ENCODE results near the gene PPA2.

Gene PPA2

DNA sequence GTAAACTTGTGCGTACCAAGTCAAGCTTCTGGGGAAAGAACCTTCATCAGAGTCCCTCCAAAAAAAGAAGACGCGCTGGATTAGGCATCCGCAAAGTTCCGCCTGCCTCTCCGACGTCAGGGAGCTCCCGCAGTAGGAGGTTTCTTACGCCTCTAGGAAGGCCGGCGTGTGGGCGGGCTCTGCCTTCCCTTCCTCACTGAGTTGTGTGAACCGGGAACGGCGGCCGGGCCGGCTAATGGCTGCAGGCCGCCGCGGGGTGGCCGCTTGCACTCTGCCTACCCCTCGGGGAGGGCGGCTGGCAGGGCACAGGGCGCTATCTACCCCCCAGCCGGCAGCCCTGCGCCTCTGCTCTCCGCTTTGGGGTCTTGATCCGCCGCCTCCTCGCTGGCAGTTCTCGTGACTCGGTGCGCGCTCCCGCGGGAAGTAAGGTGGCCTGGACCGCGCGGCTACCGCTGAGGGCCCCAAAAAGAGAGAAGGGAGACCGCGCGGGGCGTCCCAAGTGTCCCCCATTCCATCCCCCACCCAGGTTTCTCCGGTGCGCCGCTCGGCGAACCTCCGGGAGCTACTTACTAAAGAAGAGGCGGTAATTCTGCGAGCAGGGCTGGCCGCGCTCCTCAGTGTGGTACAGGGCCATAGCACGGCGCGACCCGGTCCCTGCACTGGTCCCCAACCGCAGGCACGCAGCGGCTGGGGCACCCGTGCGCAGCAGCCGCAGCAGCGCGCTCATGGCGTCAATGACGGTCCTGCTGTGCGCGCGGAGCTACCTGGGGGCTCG, at the start of gene PPA2:
TSS of gene PPA2 (minus strand) at position 739 of the 775 bp plus-strand sequence. CDS start at position 727, 12 bp downstream.
- peaks cover 44% of the 10 kb centered on the region for H3K4me1 Mint-ChIP-seq (ENCODE audit: low read depth)

DNA sequence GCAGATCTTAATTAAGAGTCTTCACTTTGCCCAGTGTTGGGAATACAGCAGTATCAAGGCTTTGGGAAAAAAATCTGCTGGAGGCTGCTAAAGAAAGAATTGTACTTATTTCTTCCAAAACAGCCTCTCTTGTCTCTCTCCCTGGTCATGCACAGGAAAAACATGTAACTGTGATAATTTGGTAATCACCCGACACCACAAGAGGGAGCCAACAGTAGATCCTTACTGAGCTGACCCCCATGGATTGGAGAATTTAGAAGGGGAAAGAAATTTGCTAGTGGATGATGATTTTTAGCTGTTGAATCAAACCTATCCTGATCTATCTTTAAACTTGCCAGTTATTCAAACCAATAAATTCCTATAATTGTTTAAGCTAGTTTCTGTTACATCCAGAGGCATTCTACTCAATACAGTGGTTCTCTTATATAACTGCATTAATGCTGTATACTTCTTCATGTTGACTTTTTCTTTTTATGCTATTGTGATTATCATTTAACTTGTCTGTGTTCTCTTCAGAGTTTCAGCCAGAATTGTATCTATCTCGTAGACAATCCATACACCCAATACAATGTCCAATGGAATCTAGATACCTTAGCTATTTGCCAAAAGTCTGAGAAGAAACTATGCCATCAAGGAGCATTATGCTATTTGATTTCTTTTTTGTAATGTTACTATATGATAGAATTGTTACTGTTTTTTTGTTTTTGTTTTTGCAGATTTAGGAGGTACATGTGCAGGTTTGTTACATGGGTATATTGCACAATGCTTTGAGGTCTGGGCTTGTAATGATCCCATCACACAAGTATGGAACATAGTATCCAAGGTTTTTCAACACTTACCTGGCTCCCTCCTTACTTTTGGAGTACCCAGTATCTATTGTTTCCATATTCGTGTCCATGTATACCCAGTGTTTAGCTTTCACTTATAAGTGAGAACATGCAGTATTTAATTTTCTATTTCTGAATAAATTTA, 47.2 kb upstream of the PPA2 start:
- no peak overlapping the region for H3K27ac Mint-ChIP-seq
- H3K36me3 Mint-ChIP-seq = no peaks in the 10 kb centered on the region
- no peaks in the 10 kb centered on the region for H3K4me1 Mint-ChIP-seq (ENCODE audit: low read depth)
- peaks cover 3% of the 10 kb centered on the region for H3K9me3 Mint-ChIP-seq (ENCODE audit: low read depth)
- peaks cover 7% of the 10 kb centered on the region for H3K27me3 Mint-ChIP-seq
- no peak overlapping the region for H3K4me3 Mint-ChIP-seq

More for the DNA sequence above, at the start of gene PPA2:
- peak within 1 kb of the TSS; percentile 96 for H3K4me3 Mint-ChIP-seq
- H3K9me3 Mint-ChIP-seq (ENCODE audit: low read depth) = no peaks in the 10 kb centered on the region
- H3K36me3 Mint-ChIP-seq = peaks cover 7% of the 10 kb centered on the region
- peak within 1 kb of the TSS; percentile 97 for H3K27ac Mint-ChIP-seq
- no peaks in the 10 kb centered on the region for H3K27me3 Mint-ChIP-seq

DNA sequence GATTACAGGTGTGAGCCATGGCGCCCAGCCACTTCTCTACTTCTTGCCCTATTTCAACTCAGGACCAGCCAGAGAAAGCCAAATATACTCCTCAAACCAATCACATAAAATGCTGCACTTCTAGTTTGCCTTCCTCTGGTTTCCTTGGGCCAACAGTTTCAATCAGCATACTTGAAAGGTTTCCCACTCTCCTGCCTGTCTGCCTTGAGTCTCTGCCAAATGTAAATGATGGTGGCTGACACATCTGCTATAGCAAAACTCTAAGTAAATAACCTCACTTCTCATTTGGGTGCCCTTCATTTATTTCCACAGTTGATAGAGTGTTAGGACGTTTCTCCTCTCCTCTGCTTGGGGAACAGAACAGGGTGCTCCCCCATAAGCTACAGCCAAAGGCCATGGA, 36.4 kb upstream of the PPA2 start:
- Mint-ChIP-seq H3K4me3 (no peak overlapping the region), H3K27me3 (peaks cover 4% of the 10 kb centered on the region), H3K27ac (no peak overlapping the region), H3K36me3 (no peaks in the 10 kb centered on the region), H3K4me1 (ENCODE audit: low read depth) (no peaks in the 10 kb centered on the region), H3K9me3 (ENCODE audit: low read depth) (no peaks in the 10 kb centered on the region)

DNA sequence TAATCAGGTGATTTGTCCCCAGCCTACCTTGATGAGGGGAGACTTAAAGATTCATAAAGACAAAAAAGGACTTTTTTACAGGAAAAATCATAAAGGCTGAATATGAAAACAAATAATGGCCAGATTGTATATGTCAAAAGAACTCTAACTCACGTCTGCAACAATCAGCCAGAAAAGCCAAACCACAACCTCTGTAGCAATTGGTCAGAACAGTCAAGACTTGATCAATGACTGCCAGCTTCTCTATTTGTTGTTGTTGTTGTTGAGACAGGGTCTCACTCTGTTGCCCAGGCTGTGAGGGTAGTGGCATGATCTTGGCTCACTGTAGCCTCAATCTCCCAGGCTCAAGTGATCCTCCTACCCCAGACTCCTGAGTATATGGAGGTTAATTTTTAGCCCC, 35.9 kb upstream of the PPA2 start:
- Mint-ChIP-seq H3K27me3 (peaks cover 4% of the 10 kb centered on the region), H3K4me3 (no peak overlapping the region), H3K36me3 (no peaks in the 10 kb centered on the region), H3K9me3 (ENCODE audit: low read depth) (no peaks in the 10 kb centered on the region), H3K4me1 (ENCODE audit: low read depth) (no peaks in the 10 kb centered on the region), H3K27ac (no peak overlapping the region)

DNA sequence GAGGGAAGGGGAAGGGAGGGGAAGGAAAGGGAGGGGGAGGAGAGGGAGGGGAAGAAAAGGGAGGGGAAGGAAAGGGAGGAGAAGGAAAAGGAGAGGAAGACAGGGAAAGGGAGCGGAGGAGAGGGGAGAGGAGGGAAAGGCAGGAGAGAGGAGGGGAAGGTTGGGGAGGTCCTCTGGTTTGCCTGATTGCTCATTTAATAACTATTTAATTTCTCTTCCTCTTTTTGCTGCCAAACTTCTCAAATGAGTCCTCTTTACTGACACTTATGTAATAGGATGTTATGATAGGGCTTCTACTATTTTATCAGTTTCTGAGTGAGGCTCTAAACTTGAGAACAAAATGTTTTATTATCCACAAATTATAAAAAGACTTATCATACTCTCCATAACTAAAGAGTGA, 35.4 kb upstream of the PPA2 start:
- H3K9me3 Mint-ChIP-seq (ENCODE audit: low read depth) = no peaks in the 10 kb centered on the region
- H3K4me1 Mint-ChIP-seq (ENCODE audit: low read depth) = no peaks in the 10 kb centered on the region
- H3K27me3 Mint-ChIP-seq = peaks cover 4% of the 10 kb centered on the region
- H3K4me3 Mint-ChIP-seq = no peak overlapping the region
- no peaks in the 10 kb centered on the region for H3K36me3 Mint-ChIP-seq
- H3K27ac Mint-ChIP-seq = no peak overlapping the region

DNA sequence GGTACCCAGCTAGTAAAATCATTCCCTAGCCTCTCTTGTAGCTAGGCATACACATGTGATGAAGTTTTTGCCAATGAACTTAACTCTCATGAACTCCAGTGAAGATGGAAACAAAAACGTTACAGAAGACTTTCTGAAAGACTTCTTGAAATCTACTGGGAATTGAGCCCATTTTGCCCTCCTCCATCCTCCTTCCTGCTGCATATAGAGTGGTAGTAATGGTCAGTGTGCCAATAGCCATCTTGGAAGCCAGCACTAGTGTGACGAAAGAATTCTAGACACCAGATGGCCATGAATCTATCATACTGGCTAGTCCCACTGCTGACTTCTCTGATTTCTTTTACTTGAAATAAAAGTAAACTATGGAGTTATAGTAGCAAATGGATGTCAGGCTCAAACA, 30.9 kb upstream of the PPA2 start:
- no peak overlapping the region for H3K27ac Mint-ChIP-seq
- H3K4me1 Mint-ChIP-seq (ENCODE audit: low read depth) = no peaks in the 10 kb centered on the region
- H3K36me3 Mint-ChIP-seq = no peaks in the 10 kb centered on the region
- no peaks in the 10 kb centered on the region for H3K9me3 Mint-ChIP-seq (ENCODE audit: low read depth)
- H3K4me3 Mint-ChIP-seq = no peak overlapping the region
- no peaks in the 10 kb centered on the region for H3K27me3 Mint-ChIP-seq

DNA sequence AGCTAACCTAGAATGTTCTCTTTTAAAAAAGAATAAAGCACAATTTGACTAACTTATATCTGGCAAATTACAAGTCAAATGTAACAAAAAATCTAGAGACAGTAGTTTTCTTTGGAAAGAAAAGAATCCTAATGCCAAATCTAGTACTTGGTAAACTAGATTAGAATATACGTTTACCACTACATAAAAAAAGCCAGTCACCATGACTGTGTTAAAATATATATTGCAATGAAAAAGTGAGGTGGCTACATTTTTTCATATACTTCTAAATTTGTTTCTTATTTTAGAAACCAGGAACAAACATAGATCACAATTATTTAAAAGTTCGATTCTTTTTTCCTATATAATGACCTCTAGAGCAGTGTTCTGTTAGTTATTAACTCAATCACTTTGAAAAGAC, 29.6 kb upstream of the PPA2 start:
- H3K9me3 Mint-ChIP-seq (ENCODE audit: low read depth) = no peaks in the 10 kb centered on the region
- H3K27ac Mint-ChIP-seq = no peak overlapping the region
- H3K36me3 Mint-ChIP-seq = no peaks in the 10 kb centered on the region
- no peak overlapping the region for H3K4me3 Mint-ChIP-seq
- H3K4me1 Mint-ChIP-seq (ENCODE audit: low read depth) = no peaks in the 10 kb centered on the region
- no peaks in the 10 kb centered on the region for H3K27me3 Mint-ChIP-seq

DNA sequence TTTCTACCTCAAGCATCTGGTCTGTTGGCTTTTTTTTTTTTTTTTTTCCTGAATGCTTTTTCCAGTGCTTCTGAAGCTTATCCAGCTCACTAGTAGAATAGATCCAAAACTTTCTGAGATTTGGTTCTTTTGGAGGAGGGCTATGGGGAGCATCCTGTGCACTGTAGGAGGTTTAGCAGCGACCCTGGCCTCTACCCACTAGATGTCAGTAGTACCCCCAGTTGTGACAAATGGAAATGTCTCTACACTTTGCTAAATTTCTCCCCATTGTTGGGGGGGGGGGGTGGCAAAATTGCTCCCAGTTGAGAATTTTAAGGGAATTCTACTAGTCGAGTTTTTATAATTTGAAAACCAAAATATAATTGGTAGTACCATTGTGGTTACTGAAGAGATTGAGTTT, 23.0 kb upstream of the PPA2 start:
- Mint-ChIP-seq H3K36me3 (no peaks in the 10 kb centered on the region), H3K9me3 (ENCODE audit: low read depth) (no peaks in the 10 kb centered on the region), H3K27me3 (peaks cover 14% of the 10 kb centered on the region), H3K27ac (no peak overlapping the region), H3K4me1 (ENCODE audit: low read depth) (no peaks in the 10 kb centered on the region), H3K4me3 (no peak overlapping the region)

DNA sequence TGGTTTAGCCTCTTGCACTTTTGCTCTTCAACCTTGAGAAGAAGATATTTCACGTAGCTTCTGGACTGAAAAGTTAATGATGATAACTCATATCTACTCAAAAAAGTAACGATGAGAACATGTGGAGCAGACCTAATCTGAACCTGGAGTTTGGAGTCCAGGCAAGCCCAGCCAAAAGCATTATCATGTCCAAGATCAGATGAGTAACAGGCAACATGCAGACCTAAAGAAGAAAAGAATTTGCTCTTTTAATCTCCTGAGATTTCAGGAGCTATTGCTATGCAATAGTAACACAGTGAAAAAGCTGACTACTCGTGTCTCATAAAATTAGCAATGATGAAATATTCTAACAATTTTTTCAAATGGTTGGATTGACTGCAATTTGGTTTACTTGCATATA, 21.8 kb upstream of the PPA2 start:
- H3K27me3 Mint-ChIP-seq = peaks cover 14% of the 10 kb centered on the region
- H3K36me3 Mint-ChIP-seq = no peaks in the 10 kb centered on the region
- H3K4me1 Mint-ChIP-seq (ENCODE audit: low read depth) = no peaks in the 10 kb centered on the region
- no peak overlapping the region for H3K27ac Mint-ChIP-seq
- no peak overlapping the region for H3K4me3 Mint-ChIP-seq
- H3K9me3 Mint-ChIP-seq (ENCODE audit: low read depth) = no peaks in the 10 kb centered on the region

DNA sequence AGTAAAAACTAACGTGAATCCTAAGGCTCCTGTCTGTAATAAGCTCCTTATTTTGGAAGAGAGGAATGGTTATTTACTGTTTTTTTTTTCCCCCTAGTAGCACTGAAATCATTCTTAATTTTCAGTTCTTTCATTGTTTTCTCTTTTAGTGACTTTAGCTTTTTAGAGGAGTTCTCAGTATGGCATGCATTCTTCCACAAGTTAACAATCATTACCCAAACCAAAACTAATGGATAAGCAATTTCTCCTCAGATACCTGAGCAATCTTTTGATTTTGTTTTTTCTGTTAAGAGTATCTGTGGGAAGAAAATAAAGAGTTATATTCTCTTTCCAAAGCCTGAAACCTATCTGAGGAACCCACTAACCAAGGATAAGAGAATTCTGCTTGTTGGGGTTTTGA, 16.7 kb upstream of the PPA2 start:
- Mint-ChIP-seq H3K36me3 (peaks cover 8% of the 10 kb centered on the region), H3K9me3 (ENCODE audit: low read depth) (peaks cover 10% of the 10 kb centered on the region), H3K4me1 (ENCODE audit: low read depth) (no peaks in the 10 kb centered on the region), H3K27ac (no peak overlapping the region), H3K4me3 (no peak overlapping the region), H3K27me3 (peaks cover 13% of the 10 kb centered on the region)

DNA sequence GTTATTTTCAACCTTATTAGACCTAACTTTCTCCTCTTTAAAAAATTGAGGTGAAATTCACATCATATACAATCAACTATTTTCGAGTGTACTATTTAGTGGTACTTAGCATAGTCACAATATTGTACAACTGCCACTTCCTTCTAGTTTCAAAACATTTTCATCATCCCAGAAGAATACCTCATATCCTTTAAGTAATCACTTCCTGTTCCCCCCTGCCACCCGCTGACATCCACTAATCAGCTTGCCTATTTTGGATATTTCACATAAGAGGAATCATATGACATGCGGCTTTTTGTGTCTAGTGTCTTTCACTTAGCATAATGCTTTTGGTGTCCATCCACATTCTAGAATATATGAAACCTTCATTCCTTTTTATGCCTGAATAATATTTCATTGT, 10.0 kb upstream of the PPA2 start:
- Mint-ChIP-seq H3K4me3 (no peak overlapping the region), H3K27me3 (peaks cover 2% of the 10 kb centered on the region), H3K4me1 (ENCODE audit: low read depth) (no peaks in the 10 kb centered on the region), H3K36me3 (peaks cover 8% of the 10 kb centered on the region), H3K27ac (no peak overlapping the region), H3K9me3 (ENCODE audit: low read depth) (peaks cover 9% of the 10 kb centered on the region)

DNA sequence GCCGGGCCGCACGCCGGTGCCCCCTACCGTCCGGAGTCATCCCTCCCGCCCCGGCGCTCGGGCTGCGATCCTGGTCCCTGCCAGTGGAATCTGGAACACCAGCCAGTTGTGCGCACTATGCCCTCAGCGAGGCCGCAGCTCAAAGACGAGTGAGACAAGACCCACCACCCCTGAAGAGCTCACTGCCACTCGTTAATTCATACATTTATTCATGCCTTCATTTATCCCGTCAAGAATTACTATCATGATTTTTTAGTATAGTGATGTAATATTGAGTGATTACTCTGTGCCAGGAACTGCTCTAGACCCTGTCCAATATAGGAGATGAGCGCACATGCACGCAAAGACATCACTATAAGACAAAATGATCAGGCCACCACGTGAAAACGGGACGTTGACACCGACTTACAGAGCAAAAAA, 247 bp upstream of the PPA2 start:
- H3K36me3 Mint-ChIP-seq = peaks cover 5% of the 10 kb centered on the region
- no peaks in the 10 kb centered on the region for H3K27me3 Mint-ChIP-seq
- no peaks in the 10 kb centered on the region for H3K9me3 Mint-ChIP-seq (ENCODE audit: low read depth)
- H3K27ac Mint-ChIP-seq = peak overlapping the region; percentile 97
- peaks cover 38% of the 10 kb centered on the region for H3K4me1 Mint-ChIP-seq (ENCODE audit: low read depth)
- peak overlapping the region; percentile 96 for H3K4me3 Mint-ChIP-seq

DNA sequence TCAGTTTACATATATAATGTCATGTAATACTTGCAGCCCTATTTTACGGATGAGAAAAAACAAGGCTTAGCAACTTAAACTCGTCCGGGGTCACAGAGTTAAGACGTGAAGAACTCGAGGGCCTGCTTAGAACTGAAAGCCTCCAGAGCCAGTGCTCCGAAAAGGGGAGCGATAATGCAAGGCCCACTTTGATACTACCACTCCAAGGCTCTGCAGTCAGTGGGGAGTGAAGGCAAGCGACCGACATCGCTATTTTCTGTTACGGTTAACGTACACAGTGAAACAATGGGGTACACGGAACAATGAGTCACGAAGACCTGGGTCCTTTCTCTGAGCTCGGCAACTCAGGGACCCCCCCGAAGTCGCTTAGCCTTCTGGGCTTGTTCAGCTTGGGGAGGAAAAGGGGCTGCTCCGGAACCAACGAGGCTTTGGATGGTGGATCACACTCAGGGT, 965 bp downstream of the PPA2 start:
- peak overlapping the region; percentile 96 for H3K4me3 Mint-ChIP-seq
- H3K9me3 Mint-ChIP-seq (ENCODE audit: low read depth) = no peaks in the 10 kb centered on the region
- peaks cover 7% of the 10 kb centered on the region for H3K36me3 Mint-ChIP-seq
- no peaks in the 10 kb centered on the region for H3K27me3 Mint-ChIP-seq
- H3K27ac Mint-ChIP-seq = peak overlapping the region; percentile 97
- H3K4me1 Mint-ChIP-seq (ENCODE audit: low read depth) = peaks cover 50% of the 10 kb centered on the region

DNA sequence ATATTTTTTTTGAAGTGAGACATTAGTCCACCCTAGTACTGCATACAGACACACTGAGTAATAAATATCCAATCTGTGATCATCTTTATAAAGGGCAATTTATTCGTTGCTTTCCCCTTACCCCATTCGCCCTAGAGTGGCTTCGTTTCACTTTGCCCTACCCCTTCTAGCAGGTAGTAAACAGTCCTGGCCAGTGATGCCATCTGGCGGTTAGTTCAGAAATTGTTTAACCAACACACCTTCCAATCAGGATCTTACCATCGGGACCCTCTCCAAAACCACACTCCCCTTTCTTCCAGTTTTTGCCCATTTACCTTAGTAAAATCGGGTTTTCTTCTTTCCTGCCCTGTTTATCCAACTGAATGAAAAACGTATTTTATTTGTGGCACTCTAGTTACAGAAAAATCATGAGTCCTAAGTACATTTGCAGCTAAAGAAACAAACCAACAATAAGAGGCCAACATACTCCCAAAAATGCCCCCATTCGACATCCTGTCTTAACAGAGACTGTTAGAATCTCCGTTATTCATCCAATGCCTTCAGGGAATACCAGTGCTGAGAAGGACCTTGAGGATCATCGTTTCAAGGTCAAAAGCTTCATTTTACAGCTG, 2.2 kb downstream of the PPA2 start:
- peak overlapping the region; percentile 58 for H3K27ac Mint-ChIP-seq
- no peaks in the 10 kb centered on the region for H3K27me3 Mint-ChIP-seq
- H3K4me1 Mint-ChIP-seq (ENCODE audit: low read depth) = peaks cover 61% of the 10 kb centered on the region
- H3K4me3 Mint-ChIP-seq = peak overlapping the region; percentile 96
- no peaks in the 10 kb centered on the region for H3K9me3 Mint-ChIP-seq (ENCODE audit: low read depth)
- H3K36me3 Mint-ChIP-seq = peaks cover 12% of the 10 kb centered on the region

DNA sequence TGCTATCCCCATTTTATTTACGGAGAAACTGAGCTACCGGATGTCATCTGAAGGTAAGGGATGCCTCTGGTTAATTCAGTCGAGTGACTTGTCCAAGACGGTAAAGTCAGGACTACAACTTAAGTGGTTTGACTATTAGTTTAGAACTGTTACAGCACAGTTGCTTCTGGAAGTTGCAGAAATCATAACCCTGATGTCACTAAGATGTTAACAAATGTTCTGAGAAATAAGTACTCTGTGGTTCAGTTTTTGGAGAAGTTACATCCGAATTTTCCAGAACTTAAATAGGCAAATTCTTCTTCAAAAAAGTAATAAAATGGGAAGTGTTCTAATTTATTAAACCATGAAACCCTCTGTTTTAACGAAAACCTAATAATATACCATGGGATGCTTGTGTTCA, 3.1 kb downstream of the PPA2 start:
- H3K27me3 Mint-ChIP-seq = no peaks in the 10 kb centered on the region
- H3K27ac Mint-ChIP-seq = no peak overlapping the region
- H3K9me3 Mint-ChIP-seq (ENCODE audit: low read depth) = no peaks in the 10 kb centered on the region
- H3K4me1 Mint-ChIP-seq (ENCODE audit: low read depth) = peaks cover 66% of the 10 kb centered on the region
- H3K4me3 Mint-ChIP-seq = peak overlapping the region; percentile 96
- H3K36me3 Mint-ChIP-seq = peaks cover 17% of the 10 kb centered on the region
